RWPE1 (cell line): ENCODE results near the gene LEF1.

ENCODE experiments used
- CTCF ChIA-PET: fragments of 350-600 bp; sonication (Branson Sonifier 250); formaldehyde crosslinking; extraction: SDS; loops from one replicate; lab custom pipeline; 2021; lab: Yijun Ruan, JAX
- POLR2A ChIA-PET: fragments of 400-600 bp; formaldehyde crosslinking; extraction: SDS; loops from one replicate; lab custom pipeline; 2020; ENCODE audit warnings: antibody characterized with exemption; ENCODE audit not compliant: low non-redundant PET; lab: Yijun Ruan, JAX
- DNase-seq: peaks from one replicate; pipeline ENCODE4 v3.0.0; 2012; ENCODE audit warnings: low spot score
- H3K27ac ChIP-seq: fragments of 450-650 bp; 2 replicates; pipeline ENCODE4 v1.5.1; 2017
- TF ChIP-seq, protein P1 (sequence below): fragments of 450-650 bp; conservative IDR thresholded peaks from 2 replicates; pipeline ENCODE4 v1.5.1; 2017; ENCODE audit warnings: low read depth, mild to moderate bottlenecking

LEF1 gene

DNA sequence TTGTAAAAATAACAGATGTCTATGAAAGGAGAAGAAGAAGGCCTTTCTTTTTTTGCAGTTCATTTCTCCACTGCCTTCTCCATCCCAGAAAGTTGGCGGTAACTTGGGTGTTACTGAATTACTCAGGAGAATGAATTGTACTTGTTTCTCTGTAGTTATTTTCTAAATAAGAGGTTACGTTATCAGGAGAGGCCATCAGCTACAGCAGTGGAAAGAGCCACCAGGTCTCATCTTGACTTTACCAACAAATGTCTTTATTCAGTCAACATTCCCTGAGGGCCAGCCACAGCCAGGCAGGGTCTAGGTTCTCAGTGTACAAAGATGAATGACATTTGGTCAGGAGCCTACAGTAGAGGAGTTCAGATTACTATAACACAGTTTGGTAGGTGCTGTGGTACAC, 170.9 kb downstream of the LEF1 start:
- no peak for DNase-seq
- no peak overlapping the region for H3K27ac ChIP-seq
- TF ChIP-seq, protein P1, sequence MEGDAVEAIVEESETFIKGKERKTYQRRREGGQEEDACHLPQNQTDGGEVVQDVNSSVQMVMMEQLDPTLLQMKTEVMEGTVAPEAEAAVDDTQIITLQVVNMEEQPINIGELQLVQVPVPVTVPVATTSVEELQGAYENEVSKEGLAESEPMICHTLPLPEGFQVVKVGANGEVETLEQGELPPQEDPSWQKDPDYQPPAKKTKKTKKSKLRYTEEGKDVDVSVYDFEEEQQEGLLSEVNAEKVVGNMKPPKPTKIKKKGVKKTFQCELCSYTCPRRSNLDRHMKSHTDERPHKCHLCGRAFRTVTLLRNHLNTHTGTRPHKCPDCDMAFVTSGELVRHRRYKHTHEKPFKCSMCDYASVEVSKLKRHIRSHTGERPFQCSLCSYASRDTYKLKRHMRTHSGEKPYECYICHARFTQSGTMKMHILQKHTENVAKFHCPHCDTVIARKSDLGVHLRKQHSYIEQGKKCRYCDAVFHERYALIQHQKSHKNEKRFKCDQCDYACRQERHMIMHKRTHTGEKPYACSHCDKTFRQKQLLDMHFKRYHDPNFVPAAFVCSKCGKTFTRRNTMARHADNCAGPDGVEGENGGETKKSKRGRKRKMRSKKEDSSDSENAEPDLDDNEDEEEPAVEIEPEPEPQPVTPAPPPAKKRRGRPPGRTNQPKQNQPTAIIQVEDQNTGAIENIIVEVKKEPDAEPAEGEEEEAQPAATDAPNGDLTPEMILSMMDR: no peak
- ChIA-PET POLR2A (no interaction called here), CTCF (no interaction called here)
